ENCODE data around the gene SFRP2.

DNA sequence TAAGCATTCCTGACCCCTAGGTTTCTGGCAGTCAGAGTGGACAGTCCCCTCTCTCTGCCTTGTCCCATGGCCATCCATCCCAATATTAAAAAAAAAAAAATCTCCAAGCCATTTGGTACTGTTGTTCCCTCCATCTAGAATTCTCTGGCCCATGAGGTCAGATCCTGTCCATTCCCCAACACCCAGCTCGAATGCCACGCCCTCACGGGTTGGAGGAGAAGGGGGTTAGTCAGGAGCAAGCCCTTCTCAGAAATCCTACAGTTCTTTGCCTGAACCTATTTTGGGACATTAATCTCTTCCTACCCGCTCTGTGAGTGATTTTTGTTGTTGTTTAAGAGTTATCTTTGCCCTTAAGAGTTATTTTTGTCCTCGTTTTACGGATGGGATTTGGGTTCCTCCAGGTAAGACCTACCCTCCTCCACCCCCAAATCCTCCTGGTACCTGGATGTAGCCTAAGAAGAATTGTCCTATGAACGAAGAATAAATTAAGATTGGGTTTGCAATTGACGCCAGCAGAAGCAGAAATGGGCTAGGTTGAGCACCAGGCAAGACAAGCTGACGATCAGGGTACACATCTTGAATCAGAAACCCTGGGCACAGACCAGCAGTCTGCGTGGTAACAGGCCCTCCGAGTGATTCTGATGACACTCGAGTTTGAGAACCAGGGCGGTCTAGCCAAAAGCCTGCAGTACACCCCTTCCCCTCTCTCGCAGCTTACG lies 30.0 kb downstream of the SFRP2 start:
- no peak for TF ChIP-seq CTCF (conservative IDR thresholded peaks at IDR 0.05)
- TF ChIP-seq EZH2 (IDR thresholded peaks at IDR 0.05; ENCODE audit: low read depth): no peak
